Measurements from ENCODE around the gene GLDC. TPM values are rescaled to one million over a fixed set of nuclear protein-coding genes. Genes with fewer than 3 reads are reported as not detected.

Gene GLDC
- total and polyA plus RNA-seq, 2 donors (not counting 1 experiment from before 2014, with no cell fraction given) = 0.71 to 0.86 TPM

- no peaks in the 10 kb centered on the region for H3K27me3 ChIP-seq (replicated peaks in 1 of 4; ENCODE audit: control extremely low read depth in 1 of 4, control insufficient read depth in 3 of 4, insufficient read depth in 4 of 4, low read length in 3 of 4)
- H3K4me3 Mint-ChIP-seq = no peak overlapping the region
- H3K4me3 ChIP-seq (ENCODE audit: control extremely low read depth in 1 of 5, extremely low read depth in 1 of 5, insufficient read depth in 1 of 5, low read depth in 2 of 5, low read length in 4 of 5) = no peak overlapping the region
- 90% methylated on average over 8 of the region's 14 CpGs for WGBS (ENCODE audit: insufficient coverage)
- no peaks in the 10 kb centered on the region for H3K9me3 ChIP-seq (ENCODE audit: control extremely low read depth in 1 of 3, control insufficient read depth in 2 of 3, insufficient read depth in 1 of 3, low read length in 2 of 3)
- ChIA-PET POLR2A (no interaction called here), CTCF (interaction anchor here (0.6 to 2.3 kb wide), 4 partner anchors 12 to 315 kb away, joined by 3 to 13 read pairs (median 4); no protein-coding TSS in a partner anchor)
- peaks cover 4% of the 10 kb centered on the region for H3K4me1 Mint-ChIP-seq
- H3K36me3 ChIP-seq (replicated peaks in 1 of 2; ENCODE audit: control extremely low read depth in 1 of 2, control insufficient read depth in 1 of 2, extremely low read depth in 1 of 2, insufficient read depth in 2 of 2, low read length in 1 of 2) = no peaks in the 10 kb centered on the region
- no peaks in the 10 kb centered on the region for H3K9me3 Mint-ChIP-seq (ENCODE audit: insufficient read depth)
- no peaks in the 10 kb centered on the region for H4K20me1 ChIP-seq (ENCODE audit: control insufficient read depth, insufficient read depth, low read length, poor library complexity, severe bottlenecking)
- no peak overlapping the region for H3K27ac ChIP-seq (ENCODE audit: low read length in 2 of 2)
- no peak for ATAC-seq (ENCODE audit: low read depth)
- H3K4me2 ChIP-seq (replicated peaks; ENCODE audit: low read depth, low read length, poor library complexity, severe bottlenecking) = no peak overlapping the region
- DNase-seq = no peak
- intact Hi-C loops (cut with micrococcal nuclease) = no loop called here
- no peaks in the 10 kb centered on the region for H3K4me1 ChIP-seq (ENCODE audit: control insufficient read depth in 2 of 2, insufficient read depth in 2 of 2, low read length in 2 of 2)
- TF ChIP-seq EZH2 (IDR thresholded peaks at IDR 0.05; ENCODE audit: borderline replicate concordance, insufficient read depth, low read depth, low read length, poor library complexity, severe bottlenecking) (no peak), CTCF (IDR thresholded peaks at IDR 0.05) (no peak)
- no peak overlapping the region for H3K27ac Mint-ChIP-seq
- no peaks in the 10 kb centered on the region for H3K27me3 Mint-ChIP-seq
- no peaks in the 10 kb centered on the region for H3K79me2 ChIP-seq (ENCODE audit: control insufficient read depth, insufficient read depth, low read length)
- H2AFZ ChIP-seq (ENCODE audit: insufficient read depth, low read depth, low read length, poor library complexity, severe bottlenecking) = no peak overlapping the region
- no peak overlapping the region for H3K9ac ChIP-seq (ENCODE audit: low read length)
Measured at GRCh38 chr9:6669881-6670280, 24.4 kb upstream of the GLDC start.

GRCh38 chr9:6667633-6668280 lies 22.2 kb upstream of the GLDC start:
- whole genome bisulfite sequencing (ENCODE audit: insufficient coverage) = no CpG with 5 or more reads among the region's 5 CpGs
- POLR2A ChIA-PET = no interaction called here
- Mint-ChIP-seq H3K27me3 (no peaks in the 10 kb centered on the region), H3K4me1 (peaks cover 4% of the 10 kb centered on the region), H3K9me3 (ENCODE audit: insufficient read depth) (no peaks in the 10 kb centered on the region), H3K4me3 (no peak overlapping the region), H3K27ac (no peak overlapping the region)
- Histone ChIP-seq H3K27ac (ENCODE audit: low read length in 2 of 2) (no peak overlapping the region), H3K9me3 (ENCODE audit: control extremely low read depth in 1 of 3, control insufficient read depth in 2 of 3, insufficient read depth in 1 of 3, low read length in 2 of 3) (no peaks in the 10 kb centered on the region), H3K4me3 (ENCODE audit: control extremely low read depth in 1 of 5, extremely low read depth in 1 of 5, insufficient read depth in 1 of 5, low read depth in 2 of 5, low read length in 4 of 5) (no peak overlapping the region), H3K9ac (ENCODE audit: low read length) (no peak overlapping the region), H4K20me1 (ENCODE audit: control insufficient read depth, insufficient read depth, low read length, poor library complexity, severe bottlenecking) (no peaks in the 10 kb centered on the region), H3K36me3 (replicated peaks in 1 of 2; ENCODE audit: control extremely low read depth in 1 of 2, control insufficient read depth in 1 of 2, extremely low read depth in 1 of 2, insufficient read depth in 2 of 2, low read length in 1 of 2) (no peaks in the 10 kb centered on the region), H3K27me3 (replicated peaks in 1 of 4; ENCODE audit: control extremely low read depth in 1 of 4, control insufficient read depth in 3 of 4, insufficient read depth in 4 of 4, low read length in 3 of 4) (no peaks in the 10 kb centered on the region), H2AFZ (ENCODE audit: insufficient read depth, low read depth, low read length, poor library complexity, severe bottlenecking) (no peak overlapping the region), H3K4me1 (ENCODE audit: control insufficient read depth in 2 of 2, insufficient read depth in 2 of 2, low read length in 2 of 2) (no peaks in the 10 kb centered on the region), H3K4me2 (replicated peaks; ENCODE audit: low read depth, low read length, poor library complexity, severe bottlenecking) (no peak overlapping the region), H3K79me2 (ENCODE audit: control insufficient read depth, insufficient read depth, low read length) (no peaks in the 10 kb centered on the region)
- ATAC-seq (ENCODE audit: low read depth) = peak; percentile 33
- CTCF ChIA-PET = interaction anchor here (0.7 to 2.9 kb wide), 22 partner anchors 10 to 612 kb away, joined by 3 to 28 read pairs (median 5); partner anchors contain the start of gene GLDC
- DNase-seq = peak; percentile 59
- intact Hi-C loops (cut with micrococcal nuclease) = loop anchor here (1.0 to 2.0 kb wide), 2 partner anchors 82 to 781 kb away; no protein-coding TSS in a partner anchor
- TF ChIP-seq CTCF (IDR thresholded peaks at IDR 0.05) (peak; percentile 75), EZH2 (IDR thresholded peaks at IDR 0.05; ENCODE audit: borderline replicate concordance, insufficient read depth, low read depth, low read length, poor library complexity, severe bottlenecking) (no peak)

All from B cell (primary cell).